ENCODE data around the gene GRID2. TPM values are rescaled to one million over a fixed set of nuclear protein-coding genes. Genes with fewer than 3 reads are reported as not detected.

The GRID2 gene
- total and polyA plus RNA-seq, 5 experiments from 2014 or later = not detected

- ATAC-seq (no peak), DNase-seq (no peak)
- Mint-ChIP-seq H3K27me3 (peaks cover 0 to 10% (median 4%) of the 10 kb centered on the region in 5 donors), H3K4me3 (no peak overlapping the region), H3K4me1 (no peaks in the 10 kb centered on the region), H3K36me3 (no peaks in the 10 kb centered on the region), H3K27ac (no peak overlapping the region), H3K9me3 (no peaks in the 10 kb centered on the region)
- POLR2A ChIA-PET = no interaction called here
Measured at GRCh38 chr4:93791570-93792195, 1487.9 kb downstream of the GRID2 start.

GRCh38 chr4:93802045-93802444 lies 1498.3 kb downstream of the GRID2 start:
- peaks cover 0 to 4% (median 0%) of the 10 kb centered on the region in 9 donors for H3K9me3 Mint-ChIP-seq
- ATAC-seq (no peak), DNase-seq (no peak)
- peaks cover 0 to 1% (median 0%) of the 10 kb centered on the region in 3 donors for H3K36me3 Mint-ChIP-seq
- POLR2A ChIA-PET = no interaction called here
- H3K4me3 Mint-ChIP-seq = no peak overlapping the region
- no peak overlapping the region for H3K27ac Mint-ChIP-seq
- H3K27me3 Mint-ChIP-seq = peaks cover 0 to 3% (median 1%) of the 10 kb centered on the region in 5 donors
- H3K4me1 Mint-ChIP-seq = no peaks in the 10 kb centered on the region

GRCh38 chr4:93809773-93810172 lies 1506.0 kb downstream of the GRID2 start:
- no peak overlapping the region for H3K4me3 Mint-ChIP-seq
- no peaks in the 10 kb centered on the region for H3K4me1 Mint-ChIP-seq
- POLR2A ChIA-PET = no interaction called here
- no peak overlapping the region for H3K27ac Mint-ChIP-seq
- no peaks in the 10 kb centered on the region for H3K36me3 Mint-ChIP-seq
- peaks cover 0 to 3% (median 0%) of the 10 kb centered on the region in 9 donors for H3K9me3 Mint-ChIP-seq
- ATAC-seq = no peak
- H3K27me3 Mint-ChIP-seq = peaks cover 0 to 7% (median 0%) of the 10 kb centered on the region in 5 donors
- no peak for DNase-seq

- Mint-ChIP-seq H3K9me3 (peaks cover 0 to 3% (median 0%) of the 10 kb centered on the region in 9 donors), H3K4me1 (no peaks in the 10 kb centered on the region), H3K36me3 (no peaks in the 10 kb centered on the region), H3K4me3 (no peak overlapping the region), H3K27me3 (peaks cover 0 to 10% (median 0%) of the 10 kb centered on the region in 5 donors), H3K27ac (no peak overlapping the region)
- POLR2A ChIA-PET = no interaction called here
- DNase-seq = no peak
- no peak for ATAC-seq
Measured at GRCh38 chr4:93810340-93810992, 1506.7 kb downstream of the GRID2 start.

GRCh38 chr4:93813092-93813491 lies 1509.3 kb downstream of the GRID2 start:
- H3K4me3 Mint-ChIP-seq = no peak overlapping the region
- H3K4me1 Mint-ChIP-seq = no peaks in the 10 kb centered on the region
- H3K9me3 Mint-ChIP-seq = peaks cover 0 to 8% (median 0%) of the 10 kb centered on the region in 9 donors
- no peak for DNase-seq
- POLR2A ChIA-PET = no interaction called here
- H3K27me3 Mint-ChIP-seq = peaks cover 0 to 9% (median 2%) of the 10 kb centered on the region in 5 donors
- ATAC-seq = no peak
- H3K27ac Mint-ChIP-seq = no peak overlapping the region
- no peaks in the 10 kb centered on the region for H3K36me3 Mint-ChIP-seq

- Mint-ChIP-seq H3K36me3 (no peaks in the 10 kb centered on the region), H3K9me3 (peaks cover 0 to 8% (median 0%) of the 10 kb centered on the region in 9 donors), H3K27ac (no peak overlapping the region), H3K27me3 (peaks cover 0 to 18% (median 8%) of the 10 kb centered on the region in 5 donors), H3K4me3 (no peak overlapping the region), H3K4me1 (no peaks in the 10 kb centered on the region)
- no peak for ATAC-seq
- DNase-seq = no peak
- POLR2A ChIA-PET = no interaction called here
Measured at GRCh38 chr4:93814141-93814540, 1510.4 kb downstream of the GRID2 start.

- Mint-ChIP-seq H3K4me3 (no peak overlapping the region), H3K4me1 (no peaks in the 10 kb centered on the region), H3K27me3 (peaks cover 0 to 22% (median 8%) of the 10 kb centered on the region in 5 donors), H3K36me3 (no peaks in the 10 kb centered on the region), H3K27ac (no peak overlapping the region), H3K9me3 (peaks cover 0 to 14% (median 0%) of the 10 kb centered on the region in 9 donors)
- ATAC-seq (no peak), DNase-seq (no peak)
- POLR2A ChIA-PET = no interaction called here
Measured at GRCh38 chr4:93814722-93815121, 1511.0 kb downstream of the GRID2 start.

Data from naive thymus-derived CD8-positive, alpha-beta T cell (primary cell).